ACC112 (cell line): Measurements from ENCODE around the gene COL6A6.

Experiments used
- H2AFZ ChIP-seq: fragments of 200-600 bp; sonication (generic); one replicate; pipeline ENCODE4 v1.6.0; 2017; ENCODE audit warnings: antibody characterized with exemption, low read length; ENCODE audit not compliant: unreplicated experiment
- H3K27ac ChIP-seq: fragments of 200-600 bp; sonication (generic); 2 replicates; pipeline ENCODE4 v1.5.1; 2014; ENCODE audit warnings: low read depth, mild to moderate bottlenecking, antibody characterized with exemption, low read length, moderate library complexity
- H3K27me3 ChIP-seq: fragments of 200-600 bp; sonication (generic); 2 replicates; pipeline ENCODE4 v1.6.1; 2014; ENCODE audit warnings: mild to moderate bottlenecking, antibody characterized with exemption, low read length, moderate library complexity, mixed read lengths; ENCODE audit not compliant: insufficient read depth
- H3K36me3 ChIP-seq: fragments of 200-600 bp; sonication (generic); 2 replicates; pipeline ENCODE4 v1.6.1; 2016; ENCODE audit warnings: mild to moderate bottlenecking, antibody characterized with exemption, low read length, moderate library complexity, mixed read lengths; ENCODE audit not compliant: insufficient read depth
- H3K4me1 ChIP-seq: fragments of 200-600 bp; sonication (generic); one replicate; pipeline ENCODE4 v1.6.1; 2016; ENCODE audit warnings: low read length, mixed read lengths; ENCODE audit not compliant: insufficient read depth, unreplicated experiment, control insufficient read depth
- H3K4me3 ChIP-seq: fragments of 200-600 bp; sonication (generic); 2 replicates; pipeline ENCODE4 v1.5.1; 2014; ENCODE audit warnings: mild to moderate bottlenecking, low read depth, low read length
- H3K79me2 ChIP-seq: fragments of 200-600 bp; sonication (generic); one replicate; pipeline ENCODE4 v1.6.0; 2016; ENCODE audit warnings: low read length; ENCODE audit not compliant: control insufficient read depth, unreplicated experiment, insufficient read depth

The COL6A6 gene

DNA sequence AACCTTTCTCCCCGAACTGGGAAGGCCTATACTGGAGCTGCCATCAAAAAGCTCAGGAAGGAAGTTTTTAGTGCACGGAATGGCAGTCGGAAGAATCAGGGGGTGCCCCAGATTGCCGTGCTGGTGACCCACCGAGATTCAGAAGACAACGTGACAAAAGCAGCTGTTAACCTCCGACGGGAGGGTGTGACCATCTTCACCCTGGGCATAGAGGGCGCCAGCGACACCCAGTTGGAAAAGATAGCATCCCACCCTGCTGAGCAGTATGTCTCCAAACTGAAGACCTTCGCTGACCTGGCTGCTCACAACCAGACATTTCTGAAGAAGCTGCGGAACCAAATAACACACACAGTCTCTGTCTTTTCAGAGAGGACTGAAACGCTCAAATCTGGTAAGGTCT is 48.2 kb downstream of the COL6A6 start:
- Histone ChIP-seq H3K27ac (no peak overlapping the region), H3K27me3 (no peaks in the 10 kb centered on the region), H3K4me3 (no peak overlapping the region), H2AFZ (no peak overlapping the region), H3K4me1 (no peaks in the 10 kb centered on the region), H3K79me2 (no peaks in the 10 kb centered on the region), H3K36me3 (no peaks in the 10 kb centered on the region)
